ENCODE measurements around the gene SERPINE1.

The SERPINE1 gene

GRCh38 chr7:101179117-101179516, 52.2 kb downstream of the SERPINE1 start:
- no peaks in the 10 kb centered on the region for H3K36me3 ChIP-seq (ENCODE audit: insufficient read depth, low read length)
- H3K4me1 ChIP-seq (ENCODE audit: insufficient read depth, low read length): no peaks in the 10 kb centered on the region
- H3K9me3 ChIP-seq (ENCODE audit: low read length): no peaks in the 10 kb centered on the region
- no peak overlapping the region for H3K27ac ChIP-seq (ENCODE audit: low read depth, low read length)
- H3K27me3 ChIP-seq (ENCODE audit: control insufficient read depth in 1 of 2, insufficient read depth in 2 of 2, low read length in 2 of 2): peaks cover 33 to 77% of the 10 kb centered on the region in 2 donors
- no peak overlapping the region for H3K4me3 ChIP-seq (ENCODE audit: low read depth in 1 of 2, low read length in 2 of 2)
- no peak overlapping the region for H3K9ac ChIP-seq (ENCODE audit: low read length)

GRCh38 chr7:101179713-101180112, 52.8 kb downstream of the SERPINE1 start:
- Histone ChIP-seq H3K27me3 (ENCODE audit: control insufficient read depth in 1 of 2, insufficient read depth in 2 of 2, low read length in 2 of 2) (peaks cover 28 to 72% of the 10 kb centered on the region in 2 donors), H3K4me3 (ENCODE audit: low read depth in 1 of 2, low read length in 2 of 2) (no peak overlapping the region), H3K4me1 (ENCODE audit: insufficient read depth, low read length) (no peaks in the 10 kb centered on the region), H3K9ac (ENCODE audit: low read length) (no peak overlapping the region), H3K36me3 (ENCODE audit: insufficient read depth, low read length) (no peaks in the 10 kb centered on the region), H3K27ac (ENCODE audit: low read depth, low read length) (no peak overlapping the region), H3K9me3 (ENCODE audit: low read length) (no peaks in the 10 kb centered on the region)

GRCh38 chr7:101180130-101180755, 53.3 kb downstream of the SERPINE1 start, which contains the start of gene NAT16:
NAT16 (minus strand) TSS chr7:101180293; CDS start chr7:101174807, 5,486 bp downstream.
- H3K9me3 ChIP-seq (ENCODE audit: low read length): no peaks in the 10 kb centered on the region
- H3K36me3 ChIP-seq (ENCODE audit: insufficient read depth, low read length): no peaks in the 10 kb centered on the region
- no peak within 1 kb of the TSS for H3K4me3 ChIP-seq (ENCODE audit: low read depth in 1 of 2, low read length in 2 of 2)
- H3K27me3 ChIP-seq (ENCODE audit: control insufficient read depth in 1 of 2, insufficient read depth in 2 of 2, low read length in 2 of 2): peaks cover 28 to 68% of the 10 kb centered on the region in 2 donors
- no peak within 1 kb of the TSS for H3K9ac ChIP-seq (ENCODE audit: low read length)
- no peak within 1 kb of the TSS for H3K27ac ChIP-seq (ENCODE audit: low read depth, low read length)
- no peaks in the 10 kb centered on the region for H3K4me1 ChIP-seq (ENCODE audit: insufficient read depth, low read length)

GRCh38 chr7:101185258-101185839, 58.4 kb downstream of the SERPINE1 start:
- Histone ChIP-seq H3K27ac (ENCODE audit: low read depth, low read length) (no peak overlapping the region), H3K27me3 (ENCODE audit: control insufficient read depth in 1 of 2, insufficient read depth in 2 of 2, low read length in 2 of 2) (peaks cover 4 to 18% of the 10 kb centered on the region in 2 donors), H3K4me1 (ENCODE audit: insufficient read depth, low read length) (no peaks in the 10 kb centered on the region), H3K36me3 (ENCODE audit: insufficient read depth, low read length) (no peaks in the 10 kb centered on the region), H3K9ac (ENCODE audit: low read length) (no peak overlapping the region), H3K9me3 (ENCODE audit: low read length) (no peaks in the 10 kb centered on the region), H3K4me3 (ENCODE audit: low read depth in 1 of 2, low read length in 2 of 2) (no peak overlapping the region)

GRCh38 chr7:101186194-101186593, 59.3 kb downstream of the SERPINE1 start:
- Histone ChIP-seq H3K36me3 (ENCODE audit: insufficient read depth, low read length) (no peaks in the 10 kb centered on the region), H3K9ac (ENCODE audit: low read length) (no peak overlapping the region), H3K27me3 (ENCODE audit: control insufficient read depth in 1 of 2, insufficient read depth in 2 of 2, low read length in 2 of 2) (peaks cover 0 to 10% of the 10 kb centered on the region in 2 donors), H3K9me3 (ENCODE audit: low read length) (no peaks in the 10 kb centered on the region), H3K4me3 (ENCODE audit: low read depth in 1 of 2, low read length in 2 of 2) (no peak overlapping the region), H3K4me1 (ENCODE audit: insufficient read depth, low read length) (no peaks in the 10 kb centered on the region), H3K27ac (ENCODE audit: low read depth, low read length) (no peak overlapping the region)

GRCh38 chr7:101186844-101187428, 60.0 kb downstream of the SERPINE1 start:
- Histone ChIP-seq H3K9me3 (ENCODE audit: low read length) (no peaks in the 10 kb centered on the region), H3K4me1 (ENCODE audit: insufficient read depth, low read length) (no peaks in the 10 kb centered on the region), H3K9ac (ENCODE audit: low read length) (no peak overlapping the region), H3K27ac (ENCODE audit: low read depth, low read length) (no peak overlapping the region), H3K36me3 (ENCODE audit: insufficient read depth, low read length) (no peaks in the 10 kb centered on the region), H3K27me3 (ENCODE audit: control insufficient read depth in 1 of 2, insufficient read depth in 2 of 2, low read length in 2 of 2) (peaks cover 0 to 9% of the 10 kb centered on the region in 2 donors), H3K4me3 (ENCODE audit: low read depth in 1 of 2, low read length in 2 of 2) (no peak overlapping the region)

Data from muscle layer of colon (tissue), 2 donors.